Fibroblast of mammary gland (primary cell): Measurements from ENCODE around the gene HERC2.
"Not testable (repeated sequence)": the region's sequence is repeated elsewhere in the genome, so short reads cannot be mapped to it uniquely, and the experiment has no call there.

Experiments used
- DNase-seq: peaks from one replicate; pipeline ENCODE4 v3.0.0-alpha.2; 2010; ENCODE audit warnings: low read depth
- H3K4me3 ChIP-seq: 2 replicates; pipeline ENCODE4 v1.5.1; 2011; ENCODE audit warnings: low read depth, mild to moderate bottlenecking, low read length, moderate library complexity; ENCODE audit not compliant: control insufficient read depth
- CTCF ChIP-seq: conservative IDR thresholded peaks from 2 replicates; pipeline ENCODE4 v1.5.1; 2011; ENCODE audit warnings: low read depth, low read length, inconsistent platforms; ENCODE audit not compliant: control insufficient read depth, insufficient read depth

The HERC2 gene

DNA sequence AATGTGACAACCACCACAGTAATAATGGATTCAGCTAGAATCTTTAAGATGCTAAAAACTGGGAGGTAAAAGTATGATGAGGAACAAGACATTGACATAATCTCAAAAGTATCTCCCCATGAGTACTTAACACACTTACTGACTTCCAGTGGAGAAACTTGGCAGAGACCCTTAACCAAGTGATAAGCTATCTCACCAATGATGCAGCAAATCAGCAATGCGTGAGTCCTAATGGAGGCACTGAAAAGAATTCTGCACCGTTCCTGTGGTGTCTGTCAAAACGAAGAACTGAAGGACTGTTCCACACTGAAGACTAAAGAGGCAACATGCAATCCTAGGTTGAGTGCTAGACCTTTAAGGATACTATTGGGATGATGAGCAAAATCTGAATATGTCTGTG is 154.9 kb downstream of the HERC2 start:
- no peak for TF ChIP-seq CTCF
- no peak for DNase-seq
- no peak overlapping the region for H3K4me3 ChIP-seq

- H3K4me3 ChIP-seq, result no peak overlapping the region
- no peak for DNase-seq
- no peak for TF ChIP-seq CTCF
These were observed 156.2 kb downstream of the HERC2 start for GRCh38 chr15:28165791-28166190.

DNA sequence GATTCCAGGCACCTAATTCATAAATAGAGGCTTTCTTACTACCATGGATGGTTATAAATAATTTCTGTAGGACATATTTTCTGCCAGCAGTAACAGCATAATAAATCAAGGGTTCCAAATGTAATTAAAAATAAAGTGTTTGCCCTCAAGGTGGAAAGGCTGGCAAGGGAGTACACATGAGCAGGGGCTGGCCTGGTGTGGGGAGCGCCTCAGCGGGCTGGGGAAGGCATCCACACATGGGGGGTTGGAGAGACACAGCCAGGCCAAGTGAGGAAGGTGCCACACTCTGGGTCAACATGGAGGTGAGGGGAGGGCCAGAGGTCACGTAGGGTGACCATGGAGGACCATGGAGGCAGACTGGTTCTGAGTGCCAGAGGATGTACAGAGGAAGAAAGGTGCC is 157.1 kb downstream of the HERC2 start:
- H3K4me3 ChIP-seq, result no peak overlapping the region
- no peak for TF ChIP-seq CTCF
- no peak for DNase-seq

DNA sequence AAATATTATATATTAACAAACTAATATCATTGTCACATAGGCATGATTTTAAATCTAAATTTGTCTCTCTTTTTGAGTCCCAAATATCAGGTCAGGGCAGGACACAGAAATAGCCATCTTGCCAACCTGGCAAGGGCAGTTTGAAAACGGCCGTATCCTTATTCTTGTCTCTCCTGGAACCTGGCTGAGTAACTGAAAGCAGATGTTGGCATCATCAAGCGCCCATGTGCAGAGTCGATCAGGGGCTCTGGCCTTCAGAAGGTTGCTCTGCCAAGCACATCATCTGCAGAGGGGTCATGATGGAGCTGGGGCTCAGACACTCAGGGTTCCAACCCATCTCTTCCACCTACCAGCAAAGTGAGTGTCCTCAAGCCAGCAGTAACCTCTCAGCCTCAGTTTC is 167.7 kb downstream of the HERC2 start:
- no peak for DNase-seq
- TF ChIP-seq CTCF, result no peak
- no peak overlapping the region for H3K4me3 ChIP-seq

DNA sequence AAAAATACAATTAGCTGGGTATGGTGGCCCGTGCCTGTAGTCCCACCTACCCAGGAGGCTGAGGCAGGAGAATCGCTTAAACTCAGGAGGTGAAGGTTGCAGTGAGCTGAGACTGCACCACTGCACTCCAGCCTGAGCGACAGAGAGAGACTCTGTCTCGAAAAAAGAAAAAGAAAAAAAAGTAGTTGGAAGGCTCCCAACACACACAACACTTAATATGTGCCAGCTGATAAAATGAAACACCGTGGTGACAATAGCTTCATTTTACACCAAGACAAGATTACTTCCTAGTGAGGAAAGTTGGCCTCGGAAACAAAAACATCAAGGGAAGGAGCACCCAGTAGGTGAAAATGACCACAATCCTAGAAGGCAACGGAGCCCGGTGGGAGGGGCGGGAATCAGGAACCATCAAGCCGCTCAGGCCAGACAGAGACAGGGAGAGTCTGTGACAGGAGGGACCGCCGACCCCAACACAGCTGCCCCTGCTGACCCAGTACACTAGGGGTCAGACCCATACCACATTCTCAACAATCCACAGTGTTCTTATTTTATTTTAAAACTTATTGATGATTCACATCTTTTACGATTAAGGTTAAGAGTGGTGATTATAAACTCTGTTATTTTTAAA is 168.4 kb downstream of the HERC2 start:
- no peak for TF ChIP-seq CTCF
- no peak for DNase-seq

DNA sequence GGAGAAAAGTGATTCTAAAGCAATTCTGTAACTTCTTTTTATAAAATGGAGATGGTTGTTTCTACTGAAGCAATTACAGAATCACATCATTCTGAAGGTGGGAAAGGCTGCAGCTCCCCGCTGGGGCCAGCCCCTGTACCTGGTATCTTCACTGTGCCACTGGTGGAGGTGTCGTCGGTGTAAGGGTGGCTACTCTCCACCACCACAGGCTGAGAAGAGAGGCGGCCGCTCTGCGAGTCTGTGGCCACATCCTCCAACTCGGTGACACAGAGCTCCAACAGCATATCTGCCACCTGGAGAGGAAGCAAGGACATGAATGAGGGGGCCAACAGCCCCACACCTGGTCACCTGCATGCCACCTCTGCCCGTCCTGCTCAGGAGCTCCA is 169.4 kb downstream of the HERC2 start:
- H3K4me3 ChIP-seq, DNase-seq: not testable (repeated sequence)

More for the DNA sequence above, 168.4 kb downstream of the HERC2 start:
- no peak overlapping the region for H3K4me3 ChIP-seq

- not testable (repeated sequence) for H3K4me3 ChIP-seq
- DNase-seq, result peak; percentile 42
These were observed 170.0 kb downstream of the HERC2 start for GRCh38 chr15:28151864-28152537.

GRCh38 chr15:28147801-28148200 is 174.2 kb downstream of the HERC2 start:
- peak; percentile 30 for DNase-seq
- H3K4me3 ChIP-seq, result no peak overlapping the region
- TF ChIP-seq CTCF, result no peak

GRCh38 chr15:28145419-28145818 is 176.6 kb downstream of the HERC2 start:
- not testable (repeated sequence) for DNase-seq, H3K4me3 ChIP-seq
